Neural progenitor cell (in vitro differentiated cells): ENCODE measurements around the gene DOCK10.

Experiments
- CTCF ChIP-seq: fragments of 200-600 bp; sonication (generic); IDR thresholded peaks from 2 replicates; pipeline ENCODE4 v1.5.1; 2017; ENCODE audit warnings: antibody characterized with exemption, mild to moderate bottlenecking
- EZH2 ChIP-seq: fragments of 200-600 bp; sonication (generic); IDR thresholded peaks from 2 replicates; pipeline ENCODE4 v1.6.1; 2017; ENCODE audit warnings: antibody characterized with exemption, mild to moderate bottlenecking, moderate library complexity
- EZH2phosphoT487 ChIP-seq: fragments of 200-600 bp; sonication (generic); IDR thresholded peaks from 2 replicates; pipeline ENCODE4 v1.6.1; 2017; ENCODE audit warnings: antibody characterized with exemption

- TF ChIP-seq CTCF = no peak
- TF ChIP-seq EZH2 = no peak
- TF ChIP-seq EZH2phosphoT487 = no peak
These were observed 294.5 kb downstream of the DOCK10 start for GRCh38 chr2:224747765-224748164.
